PC-9 (cell line): ENCODE results near the gene MANF. TPM values are rescaled to one million over a fixed set of nuclear protein-coding genes. Genes with fewer than 3 reads are reported as not detected.

Source experiments
- BruUV-seq: library from RNA; stranded (reverse); fragments of 400-500 nt; replicated peaks from 2 replicates; lab custom pipeline; 2021; lab: Mats Ljungman, UMichigan
- CTCF ChIA-PET: fragments of 300-600 bp; sonication (Branson Sonifier 250); formaldehyde crosslinking; loops from one replicate; lab custom pipeline; 2022; ENCODE audit warnings: antibody characterized with exemption; lab: Charles Lee
- POLR2A ChIA-PET: fragments of 300-600 bp; sonication (Branson Sonifier 250); formaldehyde crosslinking; loops from one replicate; lab custom pipeline; 2022; ENCODE audit warnings: antibody characterized with exemption; ENCODE audit not compliant: unreplicated experiment; lab: Charles Lee
- DNase-seq, 2 experiments: peaks; one replicate each; pipeline versions ENCODE4 v3.0.0 to v3.0.0-alpha.2; 2015 to 2022; ENCODE audit warnings: mixed read lengths in 1 of 2
- H2AFZ ChIP-seq: fragments of 200-600 bp; sonication (generic); 2 replicates; pipeline ENCODE4 v1.8.1; 2017; ENCODE audit warnings: antibody characterized with exemption
- H3F3A ChIP-seq: fragments of 200-600 bp; sonication (generic); 2 replicates; pipeline ENCODE4 v1.8.1; 2017; ENCODE audit warnings: antibody characterized with exemption, mild to moderate bottlenecking, low read depth; ENCODE audit not compliant: insufficient read depth
- H3K27ac ChIP-seq: fragments of 200-600 bp; sonication (generic); 2 replicates; pipeline ENCODE4 v1.6.1; 2016; ENCODE audit warnings: mixed run types
- H3K27me3 ChIP-seq: fragments of 200-600 bp; sonication (generic); 2 replicates; pipeline ENCODE4 v1.6.1; 2016; ENCODE audit warnings: low read depth, mixed run types; ENCODE audit not compliant: insufficient read depth
- H3K36me3 ChIP-seq: fragments of 200-600 bp; sonication (generic); 2 replicates; pipeline ENCODE4 v1.6.1; 2016; ENCODE audit warnings: low read depth, mixed run types
- H3K4me1 ChIP-seq: fragments of 200-600 bp; sonication (generic); replicated peaks from 2 replicates; pipeline ENCODE4 v1.6.1; 2016; ENCODE audit warnings: mixed run types; ENCODE audit not compliant: insufficient read depth
- H3K4me2 ChIP-seq: fragments of 200-600 bp; sonication (generic); 2 replicates; pipeline ENCODE4 v1.6.1; 2017; ENCODE audit warnings: mixed run types
- H3K4me3 ChIP-seq: fragments of 200-600 bp; sonication (generic); 2 replicates; pipeline ENCODE4 v1.6.1; 2016; ENCODE audit warnings: mixed run types
- H3K79me2 ChIP-seq: fragments of 200-600 bp; sonication (generic); 2 replicates; pipeline ENCODE4 v1.6.1; 2017; ENCODE audit warnings: low read depth, mixed run types
- H3K9me2 ChIP-seq: fragments of 200-600 bp; sonication (generic); 2 replicates; pipeline ENCODE4 v1.8.1; 2017; ENCODE audit warnings: mild to moderate bottlenecking; ENCODE audit not compliant: insufficient read depth
- H3K9me3 ChIP-seq: fragments of 200-600 bp; sonication (generic); 2 replicates; pipeline ENCODE4 v1.8.1; 2016; ENCODE audit warnings: low read depth; ENCODE audit not compliant: insufficient read depth
- H4K20me1 ChIP-seq: fragments of 200-600 bp; sonication (generic); 2 replicates; pipeline ENCODE4 v1.8.1; 2017; ENCODE audit not compliant: insufficient read depth
- CTCF ChIP-seq: fragments of 200-600 bp; sonication (generic); conservative IDR thresholded peaks from 2 replicates; pipeline ENCODE4 v1.6.1; 2017; ENCODE audit warnings: mixed run types, antibody characterized with exemption, mild to moderate bottlenecking, moderate library complexity
- EZH2 ChIP-seq: fragments of 200-600 bp; sonication (generic); IDR thresholded peaks from 2 replicates; pipeline ENCODE4 v1.8.0; 2017; ENCODE audit warnings: antibody characterized with exemption, low read depth
- intact Hi-C: fragments of 100-400 bp; cut with micrococcal nuclease; formaldehyde crosslinking; loops from one replicate; pipeline ENCODE4 v1.10.0; 2022; ENCODE audit not compliant: unreplicated experiment
- total RNA-seq: library from RNA; stranded (reverse); gene quantifications from 2 replicates; pipeline ENCODE4 v1.2.3, GENCODE V29; 2021

Gene MANF
- total RNA-seq, 1 experiment from 2014 or later: 79.1 TPM

- Histone ChIP-seq H3K4me1 (no peaks in the 10 kb centered on the region), H3K79me2 (no peaks in the 10 kb centered on the region), H3F3A (peaks cover 24% of the 10 kb centered on the region), H3K36me3 (no peaks in the 10 kb centered on the region), H4K20me1 (peaks cover 7% of the 10 kb centered on the region; the same call in 1 of the 2 replicates), H3K4me2 (no peak overlapping the region), H3K4me3 (no peak overlapping the region), H3K9me3 (no peaks in the 10 kb centered on the region), H3K27ac (no peak overlapping the region), H2AFZ (no peak overlapping the region), H3K27me3 (no peaks in the 10 kb centered on the region), H3K9me2 (no peaks in the 10 kb centered on the region)
- no TSS peak for BruUV-seq
- intact Hi-C loops: no loop called here
- DNase-seq: peak in 1 of 2 experiments; percentile 26
- CTCF ChIA-PET: interaction anchor here (0.6 kb wide), 1 partner anchor 319 kb away, joined by 3 read pairs; no protein-coding TSS in a partner anchor
- TF ChIP-seq CTCF (no peak), EZH2 (no peak)
- POLR2A ChIA-PET: no interaction called here
Measured at GRCh38 chr3:51400166-51400565, 15.1 kb downstream of the MANF start.

GRCh38 chr3:51401735-51402134 lies 16.6 kb downstream of the MANF start:
- H3K4me3 ChIP-seq: no peak overlapping the region
- TF ChIP-seq EZH2 (no peak), CTCF (no peak)
- H3K27ac ChIP-seq: no peak overlapping the region
- H3K79me2 ChIP-seq: no peaks in the 10 kb centered on the region
- H4K20me1 ChIP-seq: no peaks in the 10 kb centered on the region
- no TSS peak for BruUV-seq
- H2AFZ ChIP-seq: no peak overlapping the region
- H3K36me3 ChIP-seq: no peaks in the 10 kb centered on the region
- no peaks in the 10 kb centered on the region for H3K9me3 ChIP-seq
- H3F3A ChIP-seq: peaks cover 12% of the 10 kb centered on the region
- no peaks in the 10 kb centered on the region for H3K27me3 ChIP-seq
- POLR2A ChIA-PET: no interaction called here
- no peaks in the 10 kb centered on the region for H3K9me2 ChIP-seq
- intact Hi-C loops: no loop called here
- H3K4me1 ChIP-seq: no peaks in the 10 kb centered on the region
- no peak for DNase-seq
- CTCF ChIA-PET: no interaction called here
- no peak overlapping the region for H3K4me2 ChIP-seq

GRCh38 chr3:51403675-51404074 lies 18.6 kb downstream of the MANF start:
- H3K27me3 ChIP-seq: no peaks in the 10 kb centered on the region
- H3K4me3 ChIP-seq: no peak overlapping the region
- H3K36me3 ChIP-seq: no peaks in the 10 kb centered on the region
- no peak overlapping the region for H3K27ac ChIP-seq
- no peak overlapping the region for H3K4me2 ChIP-seq
- no peaks in the 10 kb centered on the region for H3K4me1 ChIP-seq
- no peaks in the 10 kb centered on the region for H3K79me2 ChIP-seq
- BruUV-seq: no TSS peak
- ChIA-PET POLR2A (no interaction called here), CTCF (no interaction called here)
- H3F3A ChIP-seq: no peaks in the 10 kb centered on the region
- no peak for DNase-seq
- TF ChIP-seq CTCF: no peak
- TF ChIP-seq EZH2: no peak
- H2AFZ ChIP-seq: no peak overlapping the region
- H3K9me3 ChIP-seq: no peaks in the 10 kb centered on the region
- intact Hi-C loops: no loop called here
- H4K20me1 ChIP-seq: no peaks in the 10 kb centered on the region
- no peaks in the 10 kb centered on the region for H3K9me2 ChIP-seq
